ENCODE measurements around the gene GALNT9.

DNA sequence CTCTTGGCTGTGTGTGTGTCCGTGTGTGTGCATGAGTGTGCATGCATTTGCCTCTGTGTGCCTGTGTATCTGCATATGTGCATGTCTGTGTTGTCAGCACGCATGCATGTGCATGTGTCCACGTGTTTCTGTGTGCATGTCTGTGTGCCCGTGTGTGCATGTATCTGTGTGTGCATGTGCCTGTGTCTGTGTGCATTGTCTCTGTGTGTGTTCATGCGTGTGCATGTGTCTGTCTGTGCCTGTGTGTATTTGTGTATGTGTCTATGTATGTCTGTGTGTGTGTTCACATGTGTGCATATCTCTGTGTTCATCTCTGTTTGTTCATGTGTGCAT, 1.1 kb upstream of the GALNT9 start:
- TF ChIP-seq, protein P1, sequence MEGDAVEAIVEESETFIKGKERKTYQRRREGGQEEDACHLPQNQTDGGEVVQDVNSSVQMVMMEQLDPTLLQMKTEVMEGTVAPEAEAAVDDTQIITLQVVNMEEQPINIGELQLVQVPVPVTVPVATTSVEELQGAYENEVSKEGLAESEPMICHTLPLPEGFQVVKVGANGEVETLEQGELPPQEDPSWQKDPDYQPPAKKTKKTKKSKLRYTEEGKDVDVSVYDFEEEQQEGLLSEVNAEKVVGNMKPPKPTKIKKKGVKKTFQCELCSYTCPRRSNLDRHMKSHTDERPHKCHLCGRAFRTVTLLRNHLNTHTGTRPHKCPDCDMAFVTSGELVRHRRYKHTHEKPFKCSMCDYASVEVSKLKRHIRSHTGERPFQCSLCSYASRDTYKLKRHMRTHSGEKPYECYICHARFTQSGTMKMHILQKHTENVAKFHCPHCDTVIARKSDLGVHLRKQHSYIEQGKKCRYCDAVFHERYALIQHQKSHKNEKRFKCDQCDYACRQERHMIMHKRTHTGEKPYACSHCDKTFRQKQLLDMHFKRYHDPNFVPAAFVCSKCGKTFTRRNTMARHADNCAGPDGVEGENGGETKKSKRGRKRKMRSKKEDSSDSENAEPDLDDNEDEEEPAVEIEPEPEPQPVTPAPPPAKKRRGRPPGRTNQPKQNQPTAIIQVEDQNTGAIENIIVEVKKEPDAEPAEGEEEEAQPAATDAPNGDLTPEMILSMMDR (IDR thresholded peaks at IDR 0.05), result no peak
- TF ChIP-seq, protein P2, sequence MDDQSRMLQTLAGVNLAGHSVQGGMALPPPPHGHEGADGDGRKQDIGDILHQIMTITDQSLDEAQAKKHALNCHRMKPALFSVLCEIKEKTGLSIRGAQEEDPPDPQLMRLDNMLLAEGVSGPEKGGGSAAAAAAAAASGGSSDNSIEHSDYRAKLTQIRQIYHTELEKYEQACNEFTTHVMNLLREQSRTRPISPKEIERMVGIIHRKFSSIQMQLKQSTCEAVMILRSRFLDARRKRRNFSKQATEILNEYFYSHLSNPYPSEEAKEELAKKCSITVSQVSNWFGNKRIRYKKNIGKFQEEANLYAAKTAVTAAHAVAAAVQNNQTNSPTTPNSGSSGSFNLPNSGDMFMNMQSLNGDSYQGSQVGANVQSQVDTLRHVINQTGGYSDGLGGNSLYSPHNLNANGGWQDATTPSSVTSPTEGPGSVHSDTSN (IDR thresholded peaks at IDR 0.05), result no peak
- TF ChIP-seq RARB (CRISPR knock-in tag; IDR thresholded peaks at IDR 0.05), result no peak
- TF ChIP-seq ZC3H11A (IDR thresholded peaks at IDR 0.05), result no peak
- TF ChIP-seq NFE2L2 (conservative IDR thresholded peaks at IDR 0.05; ENCODE audit: low read length), result no peak

All from A549 (cell line).